Measurements from ENCODE around the gene GJD3. TPM values are rescaled to one million over a fixed set of nuclear protein-coding genes. Genes with fewer than 3 reads are reported as not detected.
"Not testable (repeated sequence)": the region's sequence is repeated elsewhere in the genome, so short reads cannot be mapped to it uniquely, and the experiment has no call there.

The GJD3 gene
- total RNA-seq, 4 donors from 2014 or later = 0.83 to 3.8 TPM; not detected in 2

DNA sequence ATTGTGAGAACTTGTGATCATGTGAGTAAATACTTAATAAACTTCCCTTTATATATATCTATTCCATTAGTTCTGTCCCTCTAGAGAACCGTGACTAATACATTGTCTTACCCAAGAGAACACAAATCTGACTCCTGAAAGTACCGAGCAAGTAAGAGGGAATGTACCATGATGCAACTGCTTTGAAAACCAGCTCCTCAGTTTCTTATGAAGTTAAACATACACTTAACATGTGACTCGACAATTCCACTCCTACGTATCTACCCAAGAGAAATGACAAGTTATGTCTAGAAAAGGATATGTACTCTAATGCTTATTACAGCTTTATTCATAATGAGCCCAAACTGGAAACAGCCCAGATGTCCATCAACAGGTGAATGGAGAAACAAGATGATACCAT is 8.8 kb upstream of the GJD3 start:
- no peak for DNase-seq
- TF ChIP-seq, protein P1, sequence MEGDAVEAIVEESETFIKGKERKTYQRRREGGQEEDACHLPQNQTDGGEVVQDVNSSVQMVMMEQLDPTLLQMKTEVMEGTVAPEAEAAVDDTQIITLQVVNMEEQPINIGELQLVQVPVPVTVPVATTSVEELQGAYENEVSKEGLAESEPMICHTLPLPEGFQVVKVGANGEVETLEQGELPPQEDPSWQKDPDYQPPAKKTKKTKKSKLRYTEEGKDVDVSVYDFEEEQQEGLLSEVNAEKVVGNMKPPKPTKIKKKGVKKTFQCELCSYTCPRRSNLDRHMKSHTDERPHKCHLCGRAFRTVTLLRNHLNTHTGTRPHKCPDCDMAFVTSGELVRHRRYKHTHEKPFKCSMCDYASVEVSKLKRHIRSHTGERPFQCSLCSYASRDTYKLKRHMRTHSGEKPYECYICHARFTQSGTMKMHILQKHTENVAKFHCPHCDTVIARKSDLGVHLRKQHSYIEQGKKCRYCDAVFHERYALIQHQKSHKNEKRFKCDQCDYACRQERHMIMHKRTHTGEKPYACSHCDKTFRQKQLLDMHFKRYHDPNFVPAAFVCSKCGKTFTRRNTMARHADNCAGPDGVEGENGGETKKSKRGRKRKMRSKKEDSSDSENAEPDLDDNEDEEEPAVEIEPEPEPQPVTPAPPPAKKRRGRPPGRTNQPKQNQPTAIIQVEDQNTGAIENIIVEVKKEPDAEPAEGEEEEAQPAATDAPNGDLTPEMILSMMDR (IDR thresholded peaks at IDR 0.05) = no peak
- no peak for TF ChIP-seq POLR2A (IDR thresholded peaks at IDR 0.05)
- Histone ChIP-seq H3K9me3 (no peaks in the 10 kb centered on the region), H3K4me3 (no peak overlapping the region), H3K27me3 (no peaks in the 10 kb centered on the region), H3K4me1 (no peaks in the 10 kb centered on the region), H3K36me3 (no peaks in the 10 kb centered on the region), H3K27ac (no peak overlapping the region)
- intact Hi-C loops (cut with DNase I; ENCODE audit: low total_unique reads) = no loop called here

- H3K27me3 ChIP-seq; H3K36me3 ChIP-seq; intact Hi-C loops (cut with DNase I; ENCODE audit: low total_unique reads); H3K27ac ChIP-seq; DNase-seq; H3K9me3 ChIP-seq; H3K4me3 ChIP-seq; H3K4me1 ChIP-seq: not testable (repeated sequence)
These were observed 8.1 kb upstream of the GJD3 start for GRCh38 chr17:40372644-40373043.

- DNase-seq = no peak
- no peaks in the 10 kb centered on the region for H3K27me3 ChIP-seq
- H3K4me3 ChIP-seq = no peak overlapping the region
- intact Hi-C loops (cut with DNase I; ENCODE audit: low total_unique reads) = no loop called here
- no peaks in the 10 kb centered on the region for H3K36me3 ChIP-seq
- TF ChIP-seq POLR2A (IDR thresholded peaks at IDR 0.05) = no peak
- TF ChIP-seq, protein P1 (IDR thresholded peaks at IDR 0.05) = no peak
- H3K4me1 ChIP-seq = no peaks in the 10 kb centered on the region
- no peaks in the 10 kb centered on the region for H3K9me3 ChIP-seq
- no peak overlapping the region for H3K27ac ChIP-seq
These were observed 7.5 kb upstream of the GJD3 start for GRCh38 chr17:40372031-40372430.

- H3K36me3 ChIP-seq = no peaks in the 10 kb centered on the region
- intact Hi-C loops (cut with DNase I; ENCODE audit: low total_unique reads) = no loop called here
- H3K27me3 ChIP-seq = no peaks in the 10 kb centered on the region
- TF ChIP-seq, protein P1 (IDR thresholded peaks at IDR 0.05) = no peak
- TF ChIP-seq POLR2A (IDR thresholded peaks at IDR 0.05) = no peak
- H3K4me3 ChIP-seq = no peak overlapping the region
- H3K27ac ChIP-seq = no peak overlapping the region
- DNase-seq = no peak
- no peaks in the 10 kb centered on the region for H3K4me1 ChIP-seq
- no peaks in the 10 kb centered on the region for H3K9me3 ChIP-seq
These were observed 6.9 kb upstream of the GJD3 start for GRCh38 chr17:40371261-40371929.

GRCh38 chr17:40369923-40370322 is 5.4 kb upstream of the GJD3 start:
- H3K9me3 ChIP-seq = no peaks in the 10 kb centered on the region
- intact Hi-C loops (cut with DNase I; ENCODE audit: low total_unique reads) = no loop called here
- H3K27ac ChIP-seq = no peak overlapping the region
- no peak overlapping the region for H3K4me3 ChIP-seq
- no peaks in the 10 kb centered on the region for H3K27me3 ChIP-seq
- no peak for TF ChIP-seq POLR2A (IDR thresholded peaks at IDR 0.05)
- TF ChIP-seq, protein P1 (IDR thresholded peaks at IDR 0.05) = no peak
- no peak for DNase-seq
- no peaks in the 10 kb centered on the region for H3K36me3 ChIP-seq
- H3K4me1 ChIP-seq = no peaks in the 10 kb centered on the region

GRCh38 chr17:40367728-40368127 is 3.2 kb upstream of the GJD3 start:
- H3K4me3 ChIP-seq; H3K9me3 ChIP-seq; H3K27me3 ChIP-seq; H3K27ac ChIP-seq; intact Hi-C loops (cut with DNase I; ENCODE audit: low total_unique reads); H3K4me1 ChIP-seq; DNase-seq; H3K36me3 ChIP-seq: not testable (repeated sequence)

Data from uterus (tissue), 4 donors.